Testis (tissue), 3 donors: ENCODE results near the gene PGM2. TPM values are rescaled to one million over a fixed set of nuclear protein-coding genes. Genes with fewer than 3 reads are reported as not detected.

Experiments
- DNase-seq: peaks from one replicate; pipeline ENCODE4 v3.0.0-alpha.2; 2019
- H3K27ac ChIP-seq, 2 donors: fragments of 200-600 bp; sonication (generic); one replicate each; pipeline ENCODE4 v1.5.1; 2019
- H3K27me3 ChIP-seq: fragments of 200-600 bp; sonication (generic); one replicate; pipeline ENCODE4 v1.5.1; 2019
- H3K36me3 ChIP-seq: fragments of 200-600 bp; sonication (generic); one replicate; pipeline ENCODE4 v1.5.1; 2017; ENCODE audit warnings: low read depth; ENCODE audit errors: missing control alignments
- H3K4me1 ChIP-seq: fragments of 200-600 bp; sonication (generic); one replicate; pipeline ENCODE4 v1.5.1; 2019
- H3K4me3 ChIP-seq, 2 donors: fragments of 200-600 bp; sonication (generic); one replicate each; pipeline ENCODE4 v1.5.1; 2017 to 2019
- H3K9me3 ChIP-seq: fragments of 200-600 bp; sonication (generic); one replicate; pipeline ENCODE4 v1.5.1; 2017
- CTCF ChIP-seq, 3 experiments: fragments of 450-650 bp in 2 of 3; fragments of 200-600 bp in 1 of 3; sonication (generic) in 1 of 3; IDR thresholded peaks; one replicate each; pipeline ENCODE4 v1.5.1; 2016 to 2019; ENCODE audit warnings: antibody characterized with exemption in 3 of 3, mild to moderate bottlenecking in 2 of 3, moderate library complexity in 1 of 3
- POLR2A ChIP-seq: fragments of 450-650 bp; IDR thresholded peaks from one replicate; pipeline ENCODE4 v1.6.1; 2017; ENCODE audit warnings: antibody characterized with exemption, mild to moderate bottlenecking, moderate library complexity
- WGBS, 2 donors: methylation state at CpG; one replicate each; pipeline ENCODE4 v1.1.5; 2018; 5-methylcytosine and 5-hydroxymethylcytosine counted together
- intact Hi-C: fragments of 100-400 bp; cut with DNase I; formaldehyde crosslinking; loops from one replicate; pipeline ENCODE4 v1.15.1; 2023; ENCODE audit warnings: low total_unique reads
- polyA plus RNA-seq: library from polyadenylated mRNA; stranded (reverse); fragments of 350-450 nt; fragmentation: Illumina TruSeq; extraction: RNeasy Lipid Tissue Mini Kit (QIAGEN cat#74804); gene quantifications from one replicate; pipeline ENCODE4 v1.2.3, GENCODE V29; 2014; ENCODE audit warnings: low read depth, low replicate concordance; ENCODE audit not compliant: insufficient read depth
- total RNA-seq, 2 donors: library from RNA; depleted of rRNA; stranded (reverse); fragments of >200 nt; gene quantifications; one replicate each; pipeline ENCODE4 v1.2.3, GENCODE V29; 2016

The PGM2 gene
- total and polyA plus RNA-seq, 3 donors from 2014 or later: 12.9 to 29.1 (median 27.0) TPM

DNA sequence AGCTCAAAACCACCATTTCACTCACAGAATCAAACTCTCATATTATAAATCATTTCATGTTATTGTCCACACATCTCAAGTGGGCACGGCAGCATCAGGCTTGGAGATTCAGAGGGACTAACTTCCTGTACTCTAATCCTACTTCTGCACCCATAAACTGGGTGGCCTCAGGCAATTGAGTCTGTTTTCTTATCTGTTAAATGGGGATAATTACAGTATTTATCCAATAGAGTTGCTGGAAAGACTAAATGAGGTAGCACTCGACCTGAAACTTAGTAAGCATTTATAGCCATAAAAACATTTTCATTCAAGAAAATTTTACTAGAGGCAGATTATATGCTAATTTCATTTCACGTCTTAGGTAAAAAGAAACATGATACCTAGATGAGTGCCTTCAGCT is 77.4 kb downstream of the PGM2 start:
- H3K27ac ChIP-seq: no peak overlapping the region
- TF ChIP-seq POLR2A (no peak), CTCF (IDR thresholded peaks at IDR 0.05) (no peak)
- no peaks in the 10 kb centered on the region for H3K9me3 ChIP-seq
- no peaks in the 10 kb centered on the region for H3K27me3 ChIP-seq
- no peak overlapping the region for H3K4me3 ChIP-seq
- intact Hi-C loops: no loop called here
- H3K4me1 ChIP-seq: no peaks in the 10 kb centered on the region
- no peaks in the 10 kb centered on the region for H3K36me3 ChIP-seq
- no peak for DNase-seq
- WGBS, 2 donors: 86 to 87% methylated on average over 3 of the region's 3 CpGs

GRCh38 chr4:37904824-37905223 is 78.3 kb downstream of the PGM2 start:
- DNase-seq: no peak
- Histone ChIP-seq H3K9me3 (no peaks in the 10 kb centered on the region), H3K36me3 (no peaks in the 10 kb centered on the region), H3K4me3 (no peak overlapping the region), H3K4me1 (no peaks in the 10 kb centered on the region), H3K27ac (no peak overlapping the region), H3K27me3 (no peaks in the 10 kb centered on the region)
- 96 to 97% methylated on average over 3 of the region's 3 CpGs for WGBS, 2 donors
- TF ChIP-seq POLR2A: no peak
- no peak for TF ChIP-seq CTCF (IDR thresholded peaks at IDR 0.05)
- intact Hi-C loops: no loop called here

DNA sequence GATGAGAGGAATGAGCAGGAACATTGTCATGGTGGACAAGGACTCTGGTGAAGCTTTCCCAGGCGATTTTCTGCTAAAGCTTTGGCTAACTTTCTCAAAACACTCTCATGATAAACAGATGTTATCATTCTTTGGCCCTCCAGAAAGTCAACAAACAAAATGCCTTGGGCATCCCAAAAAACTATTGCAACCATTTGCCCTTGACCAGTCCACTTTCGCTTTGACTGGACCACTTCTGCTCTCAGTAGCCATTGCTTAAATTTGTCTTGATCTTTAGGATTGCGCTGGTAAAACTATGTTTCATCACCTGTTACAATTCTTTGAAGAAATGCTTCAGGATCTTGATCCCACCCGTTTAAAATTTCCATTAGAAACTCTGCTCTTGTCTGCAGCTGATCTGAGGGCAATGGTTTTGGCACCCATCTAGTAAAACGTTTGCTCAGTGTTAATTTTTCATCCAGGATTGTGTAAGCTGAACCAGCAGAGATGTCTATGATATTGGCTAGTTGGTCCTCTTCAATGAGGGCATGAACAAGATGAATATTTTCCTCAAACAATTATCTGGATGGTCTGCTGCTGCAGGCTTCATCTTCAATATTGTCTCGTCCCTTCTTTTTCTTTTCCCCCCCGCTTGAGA is 79.2 kb downstream of the PGM2 start:
- no peak overlapping the region for H3K27ac ChIP-seq
- no peaks in the 10 kb centered on the region for H3K9me3 ChIP-seq
- DNase-seq: no peak
- no peaks in the 10 kb centered on the region for H3K4me1 ChIP-seq
- H3K27me3 ChIP-seq: no peaks in the 10 kb centered on the region
- intact Hi-C loops: no loop called here
- no peak overlapping the region for H3K4me3 ChIP-seq
- no peaks in the 10 kb centered on the region for H3K36me3 ChIP-seq
- WGBS, 2 donors: 85 to 92% methylated on average over 7 of the region's 7 CpGs
- TF ChIP-seq POLR2A (no peak), CTCF (IDR thresholded peaks at IDR 0.05) (no peak)

DNA sequence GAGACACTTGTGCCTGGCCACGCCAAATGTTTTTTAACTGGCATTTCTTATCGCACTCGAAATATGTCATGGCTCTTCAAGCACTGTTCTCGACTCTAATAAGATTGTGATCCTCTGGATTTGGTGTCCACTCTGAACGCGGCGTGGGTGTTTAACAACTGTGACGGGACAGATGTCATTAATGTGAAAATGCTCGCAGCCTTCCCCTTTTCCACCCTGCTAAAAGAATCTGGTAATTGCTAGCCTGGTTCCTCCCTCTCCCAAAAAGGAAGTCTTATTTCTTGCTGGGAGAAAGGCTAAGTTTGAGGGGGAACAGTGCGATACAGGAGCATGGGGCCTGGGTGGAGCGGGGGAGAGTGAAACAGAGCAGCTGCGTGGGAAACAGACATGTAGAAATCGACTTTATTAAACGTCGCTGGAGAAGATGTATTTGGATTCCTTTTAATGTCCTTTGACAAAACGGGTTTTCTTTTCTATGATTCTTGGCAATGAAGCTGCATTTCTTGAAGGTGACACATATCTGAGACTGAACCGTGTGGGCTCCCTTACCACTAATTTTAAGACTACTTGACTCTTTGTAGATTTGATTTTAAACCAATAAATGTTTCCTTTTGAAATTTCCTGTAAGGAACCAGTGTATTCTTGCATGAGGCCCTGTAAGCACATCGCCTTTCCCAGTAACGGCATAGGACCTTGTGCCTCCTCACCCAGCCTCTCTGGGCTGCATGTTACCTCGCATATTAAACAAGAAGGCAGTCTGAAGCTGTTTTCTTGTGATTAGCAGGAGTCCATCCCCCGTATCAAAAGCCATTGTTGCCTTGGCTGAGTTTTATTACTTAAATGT is 82.2 kb downstream of the PGM2 start:
- TF ChIP-seq CTCF (IDR thresholded peaks at IDR 0.05): no peak
- no peak for TF ChIP-seq POLR2A
- 22 to 46% methylated on average over 21 of the region's 21 CpGs for WGBS, 2 donors
- H3K27me3 ChIP-seq: no peaks in the 10 kb centered on the region
- H3K36me3 ChIP-seq: no peaks in the 10 kb centered on the region
- peak overlapping the region in 1 of 2 donors; percentile 10 for H3K27ac ChIP-seq
- intact Hi-C loops: no loop called here
- H3K4me1 ChIP-seq: no peaks in the 10 kb centered on the region
- H3K9me3 ChIP-seq: no peaks in the 10 kb centered on the region
- H3K4me3 ChIP-seq: peak overlapping the region; percentile 6 to 13
- DNase-seq: no peak
